HG03378 (cell line): Measurements from ENCODE around the gene TRMO.

ENCODE experiments used
- ATAC-seq: cut with Tn5 transposase; IDR thresholded peaks from one replicate; pipeline ENCODE4 v1.9.1; 2021; ENCODE audit warnings: mild to moderate bottlenecking, moderate library complexity; ENCODE audit not compliant: unreplicated experiment

Gene TRMO

DNA sequence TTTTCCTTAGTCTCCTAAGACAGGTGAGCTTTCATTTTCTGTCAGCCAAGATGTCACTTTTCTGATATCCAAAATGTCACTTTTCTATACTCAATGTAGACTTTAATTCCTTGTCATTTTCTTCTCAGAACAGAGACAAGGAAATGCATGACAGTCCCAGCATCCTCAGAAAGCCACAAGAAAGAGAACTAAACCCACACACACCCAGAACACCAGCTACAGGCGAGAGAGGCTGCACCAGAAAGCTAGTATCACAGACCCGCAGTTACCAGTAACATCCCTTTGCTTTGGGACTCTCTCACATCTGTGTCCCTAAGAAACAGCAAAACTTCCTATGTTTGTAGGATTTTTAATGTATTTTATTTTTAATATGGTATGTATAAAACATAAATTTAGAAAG lies 17.1 kb downstream of the TRMO start:
- ATAC-seq: no peak

DNA sequence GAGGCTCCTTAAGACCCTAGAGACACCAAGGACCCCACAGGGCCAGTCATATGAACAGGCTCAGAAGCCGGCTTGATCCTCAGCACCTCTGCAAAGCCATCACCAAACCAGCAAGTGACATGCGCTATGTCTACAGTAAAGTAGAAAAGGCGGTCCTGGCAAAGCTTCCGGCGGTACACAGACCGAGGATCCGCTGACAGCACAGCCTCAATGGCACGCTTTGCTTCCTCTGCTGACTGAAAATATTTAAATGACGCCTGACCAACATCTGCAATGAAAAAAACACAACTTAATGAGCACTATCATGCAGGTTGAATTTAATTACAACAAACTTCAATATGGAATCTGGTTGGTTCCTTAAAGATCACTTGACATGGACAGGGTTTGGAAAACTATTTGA lies 17.6 kb downstream of the TRMO start:
- ATAC-seq: no peak

DNA sequence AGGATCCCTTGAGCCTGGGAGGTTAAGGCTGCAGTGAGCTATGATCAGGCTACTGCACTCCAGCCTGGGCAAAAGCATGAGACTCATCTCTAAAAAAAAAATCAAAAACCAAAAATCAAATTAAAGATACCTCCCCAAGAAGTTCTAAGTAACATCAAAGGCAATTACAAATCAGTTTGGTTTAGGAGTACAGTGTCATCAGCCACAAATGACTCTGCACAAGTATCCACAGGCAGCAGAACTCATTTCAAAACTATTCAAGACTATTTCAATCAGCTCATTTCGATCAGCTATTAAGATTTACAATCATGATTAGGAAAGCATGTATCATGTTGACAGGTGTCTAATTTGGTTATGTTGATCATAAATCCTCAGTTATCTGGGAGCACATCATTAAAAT lies 19.1 kb downstream of the TRMO start:
- no peak for ATAC-seq

DNA sequence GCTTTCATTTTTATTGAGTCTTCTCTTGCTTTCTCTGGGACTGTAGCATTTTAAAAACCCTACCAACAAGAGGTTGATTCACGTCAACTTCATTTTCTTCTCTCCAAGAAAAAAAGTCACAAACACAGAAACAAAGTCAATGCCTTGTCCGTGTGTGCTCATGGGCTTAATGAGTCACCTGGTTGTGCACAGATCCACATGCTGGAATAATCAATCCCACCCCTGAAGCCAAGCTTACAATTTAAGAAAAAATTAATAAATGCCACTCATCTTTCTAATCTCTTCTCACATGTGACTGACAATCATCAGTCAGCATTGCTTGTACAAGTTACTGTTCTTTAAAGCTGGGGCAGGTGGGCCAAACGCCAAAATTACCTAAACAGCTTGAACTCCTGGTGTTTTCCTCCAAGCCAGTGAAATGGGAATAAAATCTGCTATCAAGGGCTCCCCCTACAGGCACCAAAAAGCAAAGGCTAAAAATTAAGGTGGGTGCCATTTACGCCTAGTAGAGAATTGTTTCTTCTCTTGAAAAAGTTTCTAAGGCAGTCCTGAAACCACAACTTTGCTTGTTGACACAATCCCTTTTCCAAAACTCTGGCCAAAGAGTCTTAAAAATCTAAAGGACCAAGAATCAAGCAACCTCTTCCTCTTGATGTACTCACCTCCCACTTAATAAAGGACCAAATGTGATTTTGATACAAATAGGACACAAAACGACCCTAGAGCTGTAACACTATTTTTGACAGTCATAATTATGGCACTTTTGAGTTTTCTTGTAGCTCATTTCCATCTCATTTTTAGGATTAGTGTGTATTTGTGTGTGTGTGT lies 21.3 kb downstream of the TRMO start:
- no peak for ATAC-seq

DNA sequence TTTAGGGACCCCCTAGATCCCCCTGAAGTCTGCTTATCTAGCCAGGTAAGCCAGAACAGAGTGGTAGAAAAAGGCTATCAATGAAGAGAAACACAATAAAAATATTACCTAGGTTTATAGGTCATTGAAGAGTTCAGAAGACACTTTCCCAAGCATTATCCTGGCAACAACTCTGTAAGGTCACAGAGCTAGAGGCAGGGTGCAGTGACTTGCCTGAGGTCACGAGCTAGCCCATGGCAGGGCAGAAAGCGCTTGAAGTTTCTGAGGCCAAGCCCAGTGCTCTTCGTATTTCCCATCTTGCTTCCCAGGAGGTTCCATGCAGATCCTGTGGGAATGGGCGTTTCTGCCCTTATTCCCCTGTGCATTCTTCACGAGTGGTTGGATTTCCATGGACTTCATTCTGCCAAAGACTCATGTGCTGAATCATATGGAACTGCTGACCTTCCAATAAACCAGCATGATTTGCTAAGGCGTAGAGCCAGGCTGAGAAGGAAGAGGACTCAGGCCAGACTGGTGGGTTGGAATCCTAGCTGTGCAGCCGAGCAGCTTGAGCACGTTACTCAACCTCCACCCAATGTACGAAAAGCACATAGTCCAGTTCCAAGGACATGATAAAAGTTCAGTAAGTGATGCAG lies 22.1 kb downstream of the TRMO start:
- ATAC-seq: no peak

DNA sequence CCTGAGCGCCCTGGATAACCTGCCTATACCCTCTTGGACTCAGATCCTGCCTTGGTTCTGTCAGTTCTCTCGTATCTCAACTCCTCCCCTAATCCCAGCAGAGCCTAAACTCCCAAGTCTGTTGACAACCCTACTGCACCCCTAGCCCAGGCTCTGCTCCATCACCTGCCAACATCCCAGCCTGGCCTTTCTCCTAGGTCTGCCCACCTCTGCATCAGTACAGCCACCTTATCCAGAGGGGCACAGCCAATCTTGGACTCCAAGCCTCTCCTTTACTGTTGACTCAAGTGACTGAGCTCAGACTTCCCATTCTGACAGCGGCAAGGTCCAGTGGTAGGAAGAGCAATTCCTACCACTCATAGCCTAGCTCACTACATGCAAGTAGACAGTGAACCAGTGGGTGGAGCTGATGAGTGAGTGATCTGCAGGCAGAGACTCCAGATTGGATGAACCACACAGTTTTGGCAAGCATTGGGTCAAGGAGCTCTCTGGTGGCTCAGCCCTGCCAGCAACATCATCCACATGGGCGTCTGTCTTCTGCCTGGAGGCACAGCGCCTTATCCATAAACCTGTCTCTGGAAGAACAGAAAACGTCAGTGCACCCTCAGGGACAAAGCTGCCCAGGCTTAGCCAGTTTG lies 26.5 kb downstream of the TRMO start:
- no peak for ATAC-seq

DNA sequence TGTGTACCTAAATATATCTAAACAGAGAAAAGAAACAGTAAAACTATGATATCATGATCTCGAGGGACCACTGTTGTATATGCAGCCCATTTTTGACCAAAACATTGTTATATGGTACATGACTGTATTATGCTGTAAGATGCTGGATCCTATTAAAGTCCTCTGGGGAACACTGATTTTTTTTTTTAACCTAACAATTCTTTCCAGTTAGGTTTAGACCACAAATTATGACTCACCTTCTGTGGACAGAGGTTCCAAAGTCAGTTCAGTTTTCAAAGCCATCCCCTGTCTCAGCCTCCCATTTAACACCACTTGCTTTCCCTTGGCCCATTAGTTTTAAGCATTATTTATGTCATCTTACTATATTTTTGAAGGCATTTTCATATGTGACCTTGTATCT lies 27.1 kb downstream of the TRMO start:
- ATAC-seq: no peak

DNA sequence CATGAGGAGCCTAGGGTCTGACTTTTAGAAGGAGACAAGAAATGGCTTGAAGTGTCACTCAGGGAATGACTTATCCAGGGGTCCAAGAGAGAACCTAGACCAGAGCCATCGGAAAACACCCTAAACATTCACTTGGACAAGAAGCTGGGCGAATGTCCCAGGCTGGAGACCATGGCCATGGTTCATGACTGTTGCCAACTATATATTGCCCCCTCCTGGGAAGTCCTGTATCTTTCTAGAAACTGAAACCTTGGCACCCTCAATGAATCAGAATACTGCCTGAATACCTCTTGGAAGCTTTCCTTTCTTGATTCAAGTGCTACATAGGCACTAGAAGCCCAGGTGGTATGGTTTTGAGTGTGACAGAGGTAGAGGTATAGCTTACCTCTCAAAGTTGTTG lies 29.9 kb downstream of the TRMO start:
- ATAC-seq: no peak

DNA sequence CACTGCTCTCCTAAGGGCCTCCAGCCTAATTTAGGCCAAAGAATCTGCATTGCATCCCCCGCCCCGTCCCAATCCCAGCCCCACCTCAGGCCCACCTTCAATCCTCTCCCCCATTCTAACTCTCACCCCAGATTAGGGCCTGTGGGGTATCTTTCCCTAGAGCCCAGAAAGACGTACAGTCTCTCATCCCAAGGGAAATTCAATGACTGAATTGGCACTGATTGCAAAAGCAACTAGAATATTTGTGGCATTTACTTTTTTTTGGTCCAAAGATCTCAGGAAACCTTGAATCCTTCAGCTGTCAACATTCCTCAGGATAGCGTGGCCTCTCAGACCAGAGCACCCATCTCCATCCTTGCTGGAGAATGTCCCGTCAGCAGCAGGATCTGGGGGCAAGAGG lies 30.6 kb downstream of the TRMO start:
- ATAC-seq: no peak

DNA sequence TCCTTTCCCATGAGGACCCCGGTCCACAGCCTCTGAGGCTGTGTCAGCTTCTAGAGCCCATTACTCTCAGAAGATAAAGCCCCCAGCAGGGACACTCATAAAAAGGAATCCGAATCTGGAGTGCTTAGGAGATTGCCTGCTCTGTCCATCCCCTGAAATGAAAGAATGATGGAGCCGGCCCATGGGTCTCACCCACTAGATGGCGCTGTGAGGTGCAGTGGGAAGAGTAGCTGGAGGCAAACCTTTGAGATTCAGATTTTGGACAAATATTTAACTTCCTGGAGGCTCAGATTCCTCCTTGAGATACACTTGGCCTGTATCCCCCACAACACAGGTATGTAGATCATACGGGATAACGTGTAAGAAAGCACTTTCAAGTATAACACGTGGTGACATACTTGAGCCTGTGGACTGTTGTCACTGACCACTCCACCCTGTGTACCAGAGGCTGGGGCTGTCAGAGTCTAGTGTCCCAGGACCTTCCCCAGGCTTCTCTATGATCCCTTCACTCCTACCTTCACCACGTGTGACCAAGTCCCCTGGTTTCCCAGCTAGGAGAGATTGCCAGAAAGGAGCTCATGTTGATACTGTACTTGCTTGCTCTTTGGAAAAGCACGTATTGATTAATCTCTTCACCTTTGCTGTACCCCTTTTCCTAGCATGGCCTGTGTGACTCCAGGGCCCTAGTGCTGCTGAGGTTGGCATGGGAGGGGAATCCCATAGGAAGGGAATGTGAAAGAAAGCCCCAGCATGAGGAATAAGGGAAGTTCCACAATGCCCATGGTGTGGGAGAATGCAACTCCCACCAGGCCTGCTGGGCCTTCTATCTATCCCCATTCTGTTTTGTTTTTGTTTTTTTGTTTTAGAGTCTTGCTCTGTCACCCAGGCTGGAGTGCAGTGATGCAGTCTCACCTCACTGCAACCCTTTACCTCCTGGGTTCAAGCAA lies 32.1 kb downstream of the TRMO start:
- ATAC-seq: no peak

DNA sequence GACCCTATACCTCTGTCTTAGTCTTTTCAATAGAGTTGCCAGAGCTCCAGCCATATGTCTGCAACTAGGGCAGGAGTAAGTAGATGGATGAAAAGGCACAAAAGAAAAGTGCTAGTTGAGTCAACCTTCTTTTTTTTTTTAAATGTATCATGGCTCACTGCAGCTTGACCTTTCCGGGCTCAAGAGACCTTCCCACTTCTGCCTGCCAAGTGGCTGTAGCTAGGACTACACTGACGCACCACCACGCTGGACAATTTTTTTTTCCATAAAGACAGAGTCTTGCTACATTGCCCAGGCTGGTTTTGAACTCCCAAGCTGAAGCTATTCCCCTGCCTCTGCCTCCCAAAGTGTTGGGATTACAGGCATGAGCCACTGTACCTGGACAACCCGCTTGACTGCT lies 42.0 kb downstream of the TRMO start:
- ATAC-seq: no peak

DNA sequence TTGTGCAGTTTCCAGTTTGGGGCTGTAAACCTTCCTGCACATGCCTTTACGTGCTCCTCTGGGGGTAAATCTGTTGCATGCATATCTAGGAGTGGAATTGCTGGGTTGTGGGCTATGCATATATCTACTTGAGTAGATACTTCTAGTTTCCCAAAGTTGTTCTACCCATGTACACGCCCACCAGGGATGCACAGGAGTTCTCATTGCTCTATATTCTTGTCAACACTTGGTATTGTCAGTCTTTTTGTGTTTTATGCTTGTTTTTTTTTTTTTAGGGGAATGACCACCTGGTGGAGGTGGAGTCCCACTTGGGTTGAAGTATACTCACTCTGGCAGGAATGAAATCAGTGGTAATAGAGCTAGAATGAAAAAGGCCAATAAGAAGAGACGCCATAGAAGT lies 46.2 kb downstream of the TRMO start:
- no peak for ATAC-seq

DNA sequence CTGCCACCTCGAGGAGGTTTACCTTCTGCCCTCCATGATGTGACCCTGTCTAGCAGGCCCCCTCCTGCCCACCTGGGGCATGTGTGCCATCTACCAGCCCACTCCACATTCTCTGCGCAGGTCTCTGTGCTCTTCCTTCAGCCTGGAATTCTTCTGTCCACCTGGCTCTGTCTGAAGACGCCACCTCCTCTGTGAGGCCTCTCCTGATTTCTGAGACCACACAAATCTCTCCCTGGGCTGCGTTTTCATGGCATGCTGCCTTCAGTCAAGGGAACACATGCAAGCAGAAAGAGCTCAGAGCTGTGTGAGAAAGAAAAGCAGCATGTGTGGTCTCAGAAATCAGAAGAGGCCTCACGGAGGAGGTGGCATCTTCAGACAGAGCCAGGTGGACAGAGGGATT lies 47.2 kb downstream of the TRMO start:
- no peak for ATAC-seq

DNA sequence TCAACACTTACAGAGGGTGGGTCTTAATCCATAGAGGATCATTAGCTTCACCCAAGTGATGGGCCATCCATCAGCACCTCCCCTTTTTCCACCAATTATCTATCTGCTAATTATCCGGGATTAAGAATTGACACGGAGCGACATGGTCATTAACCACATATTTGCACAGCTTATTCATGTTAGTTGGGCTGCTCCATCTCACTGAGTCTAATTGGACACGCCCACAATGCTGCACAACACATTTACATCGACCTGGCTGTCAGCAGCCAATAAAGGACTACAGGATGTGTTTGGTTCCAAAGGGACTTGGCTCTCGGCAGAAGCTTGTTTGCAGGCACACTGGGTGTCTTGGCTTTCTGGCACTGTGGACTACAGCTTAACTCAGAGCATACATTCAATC lies 47.7 kb downstream of the TRMO start:
- no peak for ATAC-seq

DNA sequence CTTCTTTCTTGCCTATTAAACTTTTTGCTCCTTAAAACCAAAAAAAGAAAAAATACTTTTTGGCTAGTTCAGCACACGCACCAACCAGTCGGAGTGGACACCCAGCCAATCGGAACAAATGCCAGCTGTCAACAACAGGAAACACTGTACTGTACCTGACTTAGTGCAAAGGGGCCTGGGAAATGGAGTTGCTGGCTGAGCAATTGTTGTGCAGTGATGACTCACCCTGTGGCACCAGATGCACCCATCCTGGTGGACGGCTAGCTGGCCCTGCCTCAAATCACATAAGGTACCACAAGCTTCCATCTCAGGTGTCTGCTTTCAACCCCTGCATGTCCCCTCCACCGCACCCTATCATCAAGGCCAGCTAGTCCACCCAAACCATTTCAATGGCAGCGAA lies 48.4 kb downstream of the TRMO start:
- no peak for ATAC-seq

DNA sequence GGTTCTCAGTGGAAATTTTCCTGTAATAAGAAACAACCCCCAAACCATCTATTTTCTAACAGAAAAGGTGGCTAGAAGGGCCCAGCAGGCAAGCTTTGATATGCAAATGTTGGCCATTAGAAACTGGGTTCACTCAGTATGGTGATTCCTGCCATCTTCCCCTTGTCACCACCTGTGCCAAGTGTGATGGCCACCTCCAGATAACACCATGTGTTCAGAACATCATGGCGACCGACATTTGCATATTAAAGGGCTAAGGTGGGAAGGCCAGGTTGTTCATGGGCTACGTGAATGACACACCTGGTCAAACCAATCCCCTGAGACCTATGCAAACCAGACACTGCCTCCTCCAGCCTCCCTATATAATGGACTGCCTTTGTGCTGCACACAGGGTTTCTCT lies 48.9 kb downstream of the TRMO start:
- ATAC-seq: no peak

DNA sequence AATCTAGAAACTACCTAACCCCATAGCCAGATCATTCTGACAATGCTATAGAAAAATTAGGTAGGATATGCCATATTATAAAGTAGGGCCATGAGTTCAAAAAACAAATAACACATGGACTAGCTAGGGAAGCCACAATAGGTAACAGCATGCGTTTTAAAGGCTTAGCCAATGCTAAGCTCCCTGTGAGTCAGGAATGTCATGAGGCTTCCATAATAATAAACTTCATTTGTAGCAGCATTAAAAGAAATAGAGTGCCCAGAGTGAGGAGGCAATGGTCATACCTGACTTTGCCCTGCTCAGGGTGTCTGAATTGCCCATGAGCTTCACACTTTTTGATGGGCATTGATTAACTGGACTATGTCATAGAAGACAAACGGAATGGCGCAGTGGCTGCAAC lies 53.4 kb downstream of the TRMO start:
- ATAC-seq: no peak

DNA sequence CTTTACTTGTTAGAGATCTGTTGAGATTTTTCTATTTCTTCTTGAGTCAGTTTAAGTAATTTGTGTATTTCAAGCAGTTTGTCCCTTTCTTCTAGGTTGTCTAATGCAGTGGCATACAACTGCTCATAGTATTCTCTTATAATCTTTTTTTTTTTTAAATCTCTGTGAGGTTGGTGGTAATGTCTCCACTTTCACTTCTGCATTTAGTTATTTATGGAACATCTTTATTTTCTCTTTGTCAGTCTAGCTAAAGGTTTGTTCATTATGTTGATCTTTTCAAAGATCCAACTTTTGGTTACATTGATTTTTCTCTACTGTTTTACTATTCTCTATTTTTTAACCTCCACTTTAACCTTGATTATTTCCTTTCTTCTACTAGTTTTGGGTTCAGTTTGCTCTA lies 55.5 kb downstream of the TRMO start:
- ATAC-seq: no peak

DNA sequence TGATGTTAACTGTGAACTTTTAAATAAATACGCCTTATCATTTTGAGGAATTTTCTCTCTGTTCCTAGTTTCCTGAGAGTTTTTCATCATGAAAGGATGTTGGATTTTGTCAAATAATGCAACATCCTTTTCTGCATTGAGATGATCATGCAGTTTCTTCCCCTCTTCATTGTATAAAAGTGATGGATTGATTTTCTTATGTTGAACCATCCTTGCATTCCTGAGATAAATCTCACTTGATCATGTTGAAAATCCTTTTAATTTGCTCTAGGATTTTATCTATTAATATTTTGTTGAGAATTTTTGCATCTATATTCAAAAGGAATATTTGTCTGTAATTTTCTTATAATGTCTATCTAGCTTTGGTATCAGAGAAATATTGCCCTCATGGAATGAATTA lies 56.0 kb downstream of the TRMO start:
- no peak for ATAC-seq

DNA sequence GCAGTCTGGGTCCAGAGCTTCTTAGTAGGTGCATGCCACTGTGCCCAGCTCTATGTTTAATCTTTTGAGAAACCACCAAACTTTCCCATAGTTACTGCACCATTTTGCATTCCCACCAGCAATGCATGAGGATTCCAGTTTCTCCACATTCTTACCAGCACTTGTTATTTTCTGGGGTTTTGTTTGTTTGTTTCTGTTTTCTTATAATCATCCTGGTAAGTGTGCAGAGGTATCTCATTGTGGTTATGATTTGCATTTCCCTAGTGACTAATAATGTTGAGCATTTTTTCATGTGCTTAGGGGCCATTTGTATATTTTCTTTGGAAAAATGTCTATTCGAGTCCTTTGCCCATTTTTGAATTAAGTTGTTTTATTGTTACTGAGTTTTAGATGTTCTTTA lies 57.9 kb downstream of the TRMO start:
- no peak for ATAC-seq

DNA sequence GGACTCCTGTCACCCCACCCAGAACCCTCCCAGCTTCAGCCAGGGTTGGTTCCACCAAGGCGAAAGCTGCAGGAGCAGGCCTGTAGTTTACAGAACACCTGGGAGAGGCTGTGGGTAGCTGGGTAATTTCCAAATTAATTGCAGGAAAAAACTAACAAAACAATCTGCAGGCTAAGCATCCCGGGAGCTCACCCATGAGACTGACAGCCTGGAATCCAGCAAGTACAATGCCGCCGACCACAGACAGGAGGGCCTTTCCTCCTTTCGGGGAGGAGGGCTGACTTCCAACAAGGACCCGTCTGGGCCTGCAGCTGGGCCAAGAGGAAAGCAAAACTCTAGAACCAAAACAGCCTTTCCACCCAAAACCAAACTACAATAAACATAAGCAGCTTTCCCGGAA lies 59.0 kb downstream of the TRMO start:
- ATAC-seq: no peak
